GM19043 (cell line): ENCODE data around the gene OLIG2.

Experiments used
- ATAC-seq: cut with Tn5 transposase; IDR thresholded peaks from one replicate; pipeline ENCODE4 v1.9.1; 2021; ENCODE audit warnings: low read depth; ENCODE audit not compliant: unreplicated experiment

The OLIG2 gene

DNA sequence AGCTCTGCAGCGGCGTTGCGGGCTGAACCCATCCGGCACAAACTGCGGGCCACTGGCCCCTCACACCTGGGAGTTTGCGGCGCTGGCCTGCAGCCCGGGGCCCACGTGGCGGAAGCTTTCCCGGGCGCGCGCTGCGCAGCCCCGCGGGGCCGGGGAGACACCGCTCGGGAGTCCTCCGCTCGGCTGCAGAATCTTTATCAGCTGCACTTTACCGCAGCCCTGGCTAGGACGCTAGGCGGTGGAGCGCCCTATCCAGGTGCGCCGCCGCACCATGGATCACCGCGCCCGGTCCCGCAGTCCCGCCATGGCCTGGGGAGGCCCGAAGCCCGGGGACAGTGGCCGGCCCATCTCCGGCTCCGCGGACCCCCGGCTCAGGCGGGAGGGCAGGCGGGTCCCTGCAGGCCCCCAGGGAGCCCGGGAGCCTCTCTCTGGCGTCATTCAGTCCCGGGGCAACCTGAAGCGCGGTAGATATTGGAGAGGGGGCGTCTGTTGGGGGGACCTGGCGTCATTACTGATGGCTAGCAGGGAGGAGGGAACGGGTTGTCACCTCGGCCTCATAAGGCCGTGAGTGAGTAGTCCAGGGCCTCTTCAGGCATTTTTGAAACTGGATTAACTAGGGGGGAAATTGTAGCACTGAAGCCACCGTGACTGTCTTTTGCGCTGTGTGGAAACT, 5.7 kb upstream of the OLIG2 start:
- no peak for ATAC-seq

DNA sequence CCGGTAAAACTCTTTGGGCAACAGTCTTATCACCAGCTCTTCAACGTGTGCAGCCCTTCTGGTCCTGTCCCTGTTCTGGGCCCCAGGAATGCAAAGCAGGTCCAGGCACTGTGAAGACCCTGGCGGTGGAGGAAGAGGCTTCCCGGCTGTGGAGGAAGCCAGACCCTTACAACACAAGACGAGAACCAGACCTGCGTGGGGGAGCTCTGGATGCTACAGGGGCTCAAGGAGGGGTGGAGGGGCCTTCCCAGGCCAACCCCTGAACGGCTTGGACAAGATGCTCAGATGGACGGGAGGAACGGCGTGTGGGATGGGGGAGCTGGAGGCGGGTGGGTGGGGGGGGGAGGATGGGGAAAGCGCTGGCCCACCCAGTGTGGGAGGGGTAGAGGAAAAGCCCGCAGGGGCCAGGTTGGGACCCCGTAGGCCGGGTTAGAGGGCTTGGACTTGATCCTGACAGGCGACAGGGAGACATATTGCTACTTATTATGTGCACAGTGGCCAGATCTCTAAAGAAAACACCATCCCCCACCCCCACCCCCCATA, 5.1 kb upstream of the OLIG2 start:
- no peak for ATAC-seq

DNA sequence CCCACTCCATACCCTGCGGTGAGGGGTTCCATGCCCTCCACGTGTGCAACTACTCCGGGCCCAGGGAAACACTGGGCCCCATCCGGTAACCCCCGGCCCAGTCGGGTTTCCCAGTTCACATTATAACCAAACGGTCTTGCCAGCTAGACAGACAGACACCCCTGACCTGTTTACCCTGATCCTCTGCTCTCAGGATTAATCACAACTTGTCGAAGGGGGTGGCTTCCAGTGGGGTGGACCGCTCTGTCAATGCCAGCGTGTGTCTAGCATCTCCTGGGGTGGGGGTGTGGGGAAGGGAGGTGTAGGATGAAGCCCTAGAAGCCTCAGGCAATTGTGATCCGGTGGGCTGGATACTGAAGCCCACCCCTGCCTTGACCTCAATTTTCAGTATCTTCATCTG, 4.6 kb upstream of the OLIG2 start:
- no peak for ATAC-seq

DNA sequence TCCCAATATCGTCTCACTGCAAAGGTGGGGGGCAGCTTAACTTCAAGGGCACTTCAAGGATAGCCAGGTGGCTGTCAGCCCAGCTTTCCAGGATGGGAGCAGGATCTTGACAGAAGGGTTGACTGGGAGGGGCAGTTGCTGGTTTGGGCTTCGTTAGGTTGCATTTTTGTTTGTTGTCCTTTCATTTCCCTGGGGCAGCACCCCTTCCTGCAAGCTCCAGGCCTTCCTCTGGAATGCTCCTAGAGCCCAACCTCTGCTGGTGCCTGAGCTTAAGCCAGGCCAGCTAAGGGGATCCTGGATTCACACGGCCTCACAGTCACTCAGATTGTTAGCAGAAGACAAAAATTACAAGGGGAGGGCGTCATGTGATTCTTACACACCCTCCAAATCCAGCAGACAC, 4.1 kb upstream of the OLIG2 start:
- ATAC-seq, result no peak

DNA sequence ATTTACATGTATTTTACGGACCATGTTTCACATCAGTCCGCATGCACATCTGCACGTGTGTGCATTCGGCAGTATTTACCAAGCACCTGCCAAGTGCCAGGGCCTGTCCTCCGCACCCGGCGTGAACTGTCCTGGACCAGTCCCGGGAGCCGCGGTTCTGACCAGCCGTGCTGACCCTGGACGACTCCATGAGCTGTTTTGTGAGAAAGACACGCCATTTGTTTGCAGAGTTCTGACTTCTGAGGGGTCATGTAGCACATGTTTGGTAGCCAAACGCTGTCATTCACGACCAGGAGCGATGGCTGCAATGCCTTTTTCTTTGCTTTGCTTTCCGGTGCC, 3.3 kb upstream of the OLIG2 start:
- no peak for ATAC-seq

DNA sequence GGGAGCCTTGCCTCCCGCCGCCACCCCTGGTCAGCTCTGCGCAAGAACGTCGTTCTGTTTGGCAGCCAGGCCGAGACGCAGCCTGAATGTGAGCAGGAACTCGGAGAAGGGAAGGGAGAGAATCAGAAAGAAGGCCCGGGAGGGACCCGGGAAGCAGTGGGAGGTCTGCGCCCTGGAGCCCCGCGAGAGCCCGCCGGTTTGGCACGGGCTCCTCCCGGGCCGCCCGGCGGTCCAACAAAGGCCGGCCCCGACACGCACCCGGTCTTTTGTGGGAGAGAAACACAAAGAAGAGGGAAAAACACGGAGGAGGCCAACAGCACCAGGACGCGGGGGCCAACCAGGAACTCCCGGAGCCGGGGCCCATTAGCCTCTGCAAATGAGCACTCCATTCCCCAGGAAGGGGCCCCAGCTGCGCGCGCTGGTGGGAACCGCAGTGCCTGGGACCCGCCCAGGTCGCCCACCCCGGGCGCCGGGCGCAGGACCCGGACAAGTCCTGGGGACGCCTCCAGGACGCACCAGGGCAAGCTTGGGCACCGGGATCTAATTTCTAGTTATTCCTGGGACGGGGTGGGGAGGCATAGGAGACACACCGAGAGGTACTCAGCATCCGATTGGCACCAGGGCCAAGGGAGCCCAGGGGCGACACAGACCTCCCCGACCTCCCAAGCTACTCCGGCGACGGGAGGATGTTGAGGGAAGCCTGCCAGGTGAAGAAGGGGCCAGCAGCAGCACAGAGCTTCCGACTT, 2.7 kb upstream of the OLIG2 start:
- no peak for ATAC-seq

DNA sequence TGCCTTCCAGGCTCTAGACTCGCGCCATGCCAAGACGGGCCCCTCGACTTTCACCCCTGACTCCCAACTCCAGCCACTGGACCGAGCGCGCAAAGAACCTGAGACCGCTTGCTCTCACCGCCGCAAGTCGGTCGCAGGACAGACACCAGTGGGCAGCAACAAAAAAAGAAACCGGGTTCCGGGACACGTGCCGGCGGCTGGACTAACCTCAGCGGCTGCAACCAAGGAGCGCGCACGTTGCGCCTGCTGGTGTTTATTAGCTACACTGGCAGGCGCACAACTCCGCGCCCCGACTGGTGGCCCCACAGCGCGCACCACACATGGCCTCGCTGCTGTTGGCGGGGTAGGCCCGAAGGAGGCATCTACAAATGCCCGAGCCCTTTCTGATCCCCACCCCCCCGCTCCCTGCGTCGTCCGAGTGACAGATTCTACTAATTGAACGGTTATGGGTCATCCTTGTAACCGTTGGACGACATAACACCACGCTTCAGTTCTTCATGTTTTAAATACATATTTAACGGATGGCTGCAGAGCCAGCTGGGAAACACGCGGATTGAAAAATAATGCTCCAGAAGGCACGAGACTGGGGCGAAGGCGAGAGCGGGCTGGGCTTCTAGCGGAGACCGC, 2.0 kb upstream of the OLIG2 start:
- no peak for ATAC-seq

DNA sequence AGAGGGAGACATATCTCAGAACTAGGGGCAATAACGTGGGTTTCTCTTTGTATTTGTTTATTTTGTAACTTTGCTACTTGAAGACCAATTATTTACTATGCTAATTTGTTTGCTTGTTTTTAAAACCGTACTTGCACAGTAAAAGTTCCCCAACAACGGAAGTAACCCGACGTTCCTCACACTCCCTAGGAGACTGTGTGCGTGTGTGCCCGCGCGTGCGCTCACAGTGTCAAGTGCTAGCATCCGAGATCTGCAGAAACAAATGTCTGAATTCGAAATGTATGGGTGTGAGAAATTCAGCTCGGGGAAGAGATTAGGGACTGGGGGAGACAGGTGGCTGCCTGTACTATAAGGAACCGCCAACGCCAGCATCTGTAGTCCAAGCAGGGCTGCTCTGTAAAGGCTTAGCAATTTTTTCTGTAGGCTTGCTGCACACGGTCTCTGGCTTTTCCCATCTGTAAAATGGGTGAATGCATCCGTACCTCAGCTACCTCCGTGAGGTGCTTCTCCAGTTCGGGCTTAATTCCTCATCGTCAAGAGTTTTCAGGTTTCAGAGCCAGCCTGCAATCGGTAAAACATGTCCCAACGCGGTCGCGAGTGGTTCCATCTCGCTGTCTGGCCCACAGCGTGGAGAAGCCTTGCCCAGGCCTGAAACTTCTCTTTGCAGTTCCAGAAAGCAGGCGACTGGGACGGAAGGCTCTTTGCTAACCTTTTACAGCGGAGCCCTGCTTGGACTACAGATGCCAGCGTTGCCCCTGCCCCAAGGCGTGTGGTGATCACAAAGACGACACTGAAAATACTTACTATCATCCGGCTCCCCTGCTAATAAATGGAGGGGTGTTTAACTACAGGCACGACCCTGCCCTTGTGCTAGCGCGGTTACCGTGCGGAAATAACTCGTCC, 1.3 kb upstream of the OLIG2 start:
- ATAC-seq, result no peak

DNA sequence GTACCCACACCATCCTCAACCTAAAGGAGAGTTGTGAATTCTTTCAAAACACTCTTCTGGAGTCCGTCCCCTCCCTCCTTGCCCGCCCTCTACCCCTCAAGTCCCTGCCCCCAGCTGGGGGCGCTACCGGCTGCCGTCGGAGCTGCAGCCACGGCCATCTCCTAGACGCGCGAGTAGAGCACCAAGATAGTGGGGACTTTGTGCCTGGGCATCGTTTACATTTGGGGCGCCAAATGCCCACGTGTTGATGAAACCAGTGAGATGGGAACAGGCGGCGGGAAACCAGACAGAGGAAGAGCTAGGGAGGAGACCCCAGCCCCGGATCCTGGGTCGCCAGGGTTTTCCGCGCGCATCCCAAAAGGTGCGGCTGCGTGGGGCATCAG, 638 bp upstream of the OLIG2 start:
- no peak for ATAC-seq

DNA sequence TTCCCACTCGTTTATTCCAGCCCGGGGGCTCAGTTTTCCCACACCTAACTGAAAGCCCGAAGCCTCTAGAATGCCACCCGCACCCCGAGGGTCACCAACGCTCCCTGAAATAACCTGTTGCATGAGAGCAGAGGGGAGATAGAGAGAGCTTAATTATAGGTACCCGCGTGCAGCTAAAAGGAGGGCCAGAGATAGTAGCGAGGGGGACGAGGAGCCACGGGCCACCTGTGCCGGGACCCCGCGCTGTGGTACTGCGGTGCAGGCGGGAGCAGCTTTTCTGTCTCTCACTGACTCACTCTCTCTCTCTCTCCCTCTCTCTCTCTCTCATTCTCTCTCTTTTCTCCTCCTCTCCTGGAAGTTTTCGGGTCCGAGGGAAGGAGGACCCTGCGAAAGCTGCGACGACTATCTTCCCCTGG, 716 bp downstream of the OLIG2 start:
- no peak for ATAC-seq

DNA sequence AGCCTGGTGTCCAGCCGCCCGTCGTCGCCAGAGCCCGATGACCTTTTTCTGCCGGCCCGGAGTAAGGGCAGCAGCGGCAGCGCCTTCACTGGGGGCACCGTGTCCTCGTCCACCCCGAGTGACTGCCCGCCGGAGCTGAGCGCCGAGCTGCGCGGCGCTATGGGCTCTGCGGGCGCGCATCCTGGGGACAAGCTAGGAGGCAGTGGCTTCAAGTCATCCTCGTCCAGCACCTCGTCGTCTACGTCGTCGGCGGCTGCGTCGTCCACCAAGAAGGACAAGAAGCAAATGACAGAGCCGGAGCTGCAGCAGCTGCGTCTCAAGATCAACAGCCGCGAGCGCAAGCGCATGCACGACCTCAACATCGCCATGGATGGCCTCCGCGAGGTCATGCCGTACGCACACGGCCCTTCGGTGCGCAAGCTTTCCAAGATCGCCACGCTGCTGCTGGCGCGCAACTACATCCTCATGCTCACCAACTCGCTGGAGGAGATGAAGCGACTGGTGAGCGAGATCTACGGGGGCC, 1.2 kb downstream of the OLIG2 start:
- no peak for ATAC-seq

DNA sequence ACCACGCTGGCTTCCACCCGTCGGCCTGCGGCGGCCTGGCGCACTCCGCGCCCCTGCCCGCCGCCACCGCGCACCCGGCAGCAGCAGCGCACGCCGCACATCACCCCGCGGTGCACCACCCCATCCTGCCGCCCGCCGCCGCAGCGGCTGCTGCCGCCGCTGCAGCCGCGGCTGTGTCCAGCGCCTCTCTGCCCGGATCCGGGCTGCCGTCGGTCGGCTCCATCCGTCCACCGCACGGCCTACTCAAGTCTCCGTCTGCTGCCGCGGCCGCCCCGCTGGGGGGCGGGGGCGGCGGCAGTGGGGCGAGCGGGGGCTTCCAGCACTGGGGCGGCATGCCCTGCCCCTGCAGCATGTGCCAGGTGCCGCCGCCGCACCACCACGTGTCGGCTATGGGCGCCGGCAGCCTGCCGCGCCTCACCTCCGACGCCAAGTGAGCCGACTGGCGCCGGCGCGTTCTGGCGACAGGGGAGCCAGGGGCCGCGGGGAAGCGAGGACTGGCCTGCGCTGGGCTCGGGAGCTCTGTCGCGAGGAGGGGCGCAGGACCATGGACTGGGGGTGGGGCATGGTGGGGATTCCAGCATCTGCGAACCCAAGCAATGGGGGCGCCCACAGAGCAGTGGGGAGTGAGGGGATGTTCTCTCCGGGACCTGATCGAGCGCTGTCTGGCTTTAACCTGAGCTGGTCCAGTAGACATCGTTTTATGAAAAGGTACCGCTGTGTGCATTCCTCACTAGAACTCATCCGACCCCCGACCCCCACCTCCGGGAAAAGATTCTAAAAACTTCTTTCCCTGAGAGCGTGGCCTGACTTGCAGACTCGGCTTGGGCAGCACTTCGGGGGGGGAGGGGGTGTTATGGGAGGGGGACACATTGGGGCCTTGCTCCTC, 1.9 kb downstream of the OLIG2 start:
- ATAC-seq, result no peak

DNA sequence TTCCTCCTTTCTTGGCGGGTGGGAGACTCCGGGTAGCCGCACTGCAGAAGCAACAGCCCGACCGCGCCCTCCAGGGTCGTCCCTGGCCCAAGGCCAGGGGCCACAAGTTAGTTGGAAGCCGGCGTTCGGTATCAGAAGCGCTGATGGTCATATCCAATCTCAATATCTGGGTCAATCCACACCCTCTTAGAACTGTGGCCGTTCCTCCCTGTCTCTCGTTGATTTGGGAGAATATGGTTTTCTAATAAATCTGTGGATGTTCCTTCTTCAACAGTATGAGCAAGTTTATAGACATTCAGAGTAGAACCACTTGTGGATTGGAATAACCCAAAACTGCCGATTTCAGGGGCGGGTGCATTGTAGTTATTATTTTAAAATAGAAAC, 2.5 kb downstream of the OLIG2 start:
- ATAC-seq, result no peak

DNA sequence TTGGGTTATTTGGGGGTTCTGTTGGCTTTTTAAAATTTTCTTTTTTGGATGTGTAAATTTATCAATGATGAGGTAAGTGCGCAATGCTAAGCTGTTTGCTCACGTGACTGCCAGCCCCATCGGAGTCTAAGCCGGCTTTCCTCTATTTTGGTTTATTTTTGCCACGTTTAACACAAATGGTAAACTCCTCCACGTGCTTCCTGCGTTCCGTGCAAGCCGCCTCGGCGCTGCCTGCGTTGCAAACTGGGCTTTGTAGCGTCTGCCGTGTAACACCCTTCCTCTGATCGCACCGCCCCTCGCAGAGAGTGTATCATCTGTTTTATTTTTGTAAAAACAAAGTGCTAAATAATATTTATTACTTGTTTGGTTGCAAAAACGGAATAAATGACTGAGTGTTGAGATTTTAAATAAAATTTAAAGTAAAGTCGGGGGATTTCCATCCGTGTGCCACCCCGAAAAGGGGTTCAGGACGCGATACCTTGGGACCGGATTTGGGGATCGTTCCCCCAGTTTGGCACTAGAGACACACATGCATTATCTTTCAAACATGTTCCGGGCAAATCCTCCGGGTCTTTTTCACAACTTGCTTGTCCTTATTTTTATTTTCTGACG, 3.1 kb downstream of the OLIG2 start:
- no peak for ATAC-seq

DNA sequence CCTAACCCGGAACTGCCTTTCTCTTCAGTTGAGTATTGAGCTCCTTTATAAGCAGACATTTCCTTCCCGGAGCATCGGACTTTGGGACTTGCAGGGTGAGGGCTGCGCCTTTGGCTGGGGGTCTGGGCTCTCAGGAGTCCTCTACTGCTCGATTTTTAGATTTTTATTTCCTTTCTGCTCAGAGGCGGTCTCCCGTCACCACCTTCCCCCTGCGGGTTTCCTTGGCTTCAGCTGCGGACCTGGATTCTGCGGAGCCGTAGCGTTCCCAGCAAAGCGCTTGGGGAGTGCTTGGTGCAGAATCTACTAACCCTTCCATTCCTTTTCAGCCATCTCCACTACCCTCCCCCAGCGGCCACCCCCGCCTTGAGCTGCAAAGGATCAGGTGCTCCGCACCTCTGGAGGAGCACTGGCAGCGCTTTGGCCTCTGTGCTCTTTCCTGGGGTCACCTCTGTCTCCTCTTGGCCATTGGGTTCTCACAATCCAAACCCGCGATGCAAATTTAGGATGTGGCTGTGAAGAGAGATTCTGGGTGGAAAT, 3.7 kb downstream of the OLIG2 start:
- ATAC-seq, result no peak

DNA sequence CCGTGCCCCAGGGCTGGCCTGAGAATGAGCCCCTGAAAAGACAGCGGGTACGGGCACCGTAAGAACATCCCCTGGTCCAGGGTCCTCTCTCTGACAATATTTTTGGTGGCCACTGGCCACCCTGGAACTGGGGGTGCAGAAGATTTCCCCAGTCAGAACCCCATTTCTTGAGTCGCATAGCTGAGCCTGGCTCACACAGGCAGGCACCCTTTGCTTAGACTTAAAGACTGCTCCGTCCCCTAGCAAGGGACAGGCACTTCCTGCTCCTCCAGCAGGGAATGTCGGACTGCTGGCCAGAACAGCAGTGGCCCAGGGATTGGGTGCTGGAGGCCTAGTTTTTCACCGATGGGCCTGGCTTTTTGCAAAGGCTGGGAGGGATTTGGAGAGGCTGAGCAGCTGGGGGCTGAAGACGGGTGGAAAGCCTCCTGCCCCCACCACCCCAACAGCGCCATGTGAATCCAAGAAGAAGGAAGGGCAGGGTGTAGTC, 4.3 kb downstream of the OLIG2 start:
- ATAC-seq, result no peak

DNA sequence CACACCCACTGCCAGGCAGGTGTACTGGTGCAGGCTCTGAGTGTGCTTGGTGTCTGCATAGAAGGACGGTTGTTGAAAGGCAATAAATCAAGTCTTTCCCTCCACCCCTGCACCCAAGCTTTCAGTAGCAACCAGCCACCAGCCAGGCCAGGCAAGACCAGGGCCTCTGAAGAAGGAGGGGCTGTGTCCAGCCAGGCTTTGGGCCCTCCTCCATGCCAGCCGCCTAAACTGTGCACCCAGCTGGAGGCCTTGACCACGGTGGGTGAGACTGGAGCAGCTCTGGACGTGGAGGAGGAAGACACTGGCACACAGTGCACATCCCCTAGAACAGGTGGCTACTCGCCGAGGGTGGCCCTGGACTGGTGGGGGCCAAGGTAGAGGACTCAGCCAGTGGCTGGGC, 4.9 kb downstream of the OLIG2 start:
- no peak for ATAC-seq

DNA sequence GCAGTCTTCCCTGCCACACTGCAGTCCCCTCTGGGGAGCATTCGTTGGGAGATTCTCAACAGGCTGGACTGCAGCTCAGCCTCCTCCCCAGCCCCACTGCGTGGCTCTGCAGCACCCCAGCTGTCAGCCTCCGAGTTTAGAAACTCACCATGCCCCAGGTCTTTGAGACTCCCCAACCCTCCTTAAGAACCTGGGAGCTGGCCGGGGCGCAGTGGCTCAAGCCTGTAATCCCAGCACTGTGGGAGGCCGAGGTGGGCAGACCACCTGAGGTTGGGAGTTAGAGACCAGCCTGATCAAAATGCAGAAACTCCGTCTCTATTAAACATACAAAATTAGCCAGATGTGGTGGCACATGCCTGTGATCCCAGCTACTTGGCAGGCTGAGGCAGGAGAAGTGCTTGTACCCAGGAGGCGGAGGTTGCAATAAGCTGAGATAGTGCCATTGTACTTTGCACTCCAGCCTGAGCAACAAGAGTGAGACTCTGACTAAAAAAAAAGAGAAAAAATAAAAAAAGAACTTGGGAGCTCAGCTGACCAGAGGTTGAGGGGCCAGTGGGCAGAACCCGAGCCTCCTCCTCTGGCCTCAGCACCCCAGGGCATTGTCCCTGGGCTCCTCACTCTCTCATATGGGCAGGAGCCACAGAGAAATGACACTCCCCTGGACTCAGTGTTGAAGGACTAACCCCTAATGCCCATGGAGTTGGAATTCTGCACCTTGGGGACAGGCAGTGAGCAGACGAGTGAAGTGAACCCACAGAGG, 5.6 kb downstream of the OLIG2 start:
- no peak for ATAC-seq
